ENCODE measurements around the gene EXOSC2. TPM values are rescaled to one million over a fixed set of nuclear protein-coding genes. Genes with fewer than 3 reads are reported as not detected.

The EXOSC2 gene
- total and polyA plus RNA-seq, 2 of the 13 experiments (the other 11 are each of a cell fraction or from before 2014, with no cell fraction given), result 27.5 to 63.8 TPM

GRCh38 chr9:130693426-130694191, at the start of gene EXOSC2 (continued):
- TF ChIP-seq, protein P1, sequence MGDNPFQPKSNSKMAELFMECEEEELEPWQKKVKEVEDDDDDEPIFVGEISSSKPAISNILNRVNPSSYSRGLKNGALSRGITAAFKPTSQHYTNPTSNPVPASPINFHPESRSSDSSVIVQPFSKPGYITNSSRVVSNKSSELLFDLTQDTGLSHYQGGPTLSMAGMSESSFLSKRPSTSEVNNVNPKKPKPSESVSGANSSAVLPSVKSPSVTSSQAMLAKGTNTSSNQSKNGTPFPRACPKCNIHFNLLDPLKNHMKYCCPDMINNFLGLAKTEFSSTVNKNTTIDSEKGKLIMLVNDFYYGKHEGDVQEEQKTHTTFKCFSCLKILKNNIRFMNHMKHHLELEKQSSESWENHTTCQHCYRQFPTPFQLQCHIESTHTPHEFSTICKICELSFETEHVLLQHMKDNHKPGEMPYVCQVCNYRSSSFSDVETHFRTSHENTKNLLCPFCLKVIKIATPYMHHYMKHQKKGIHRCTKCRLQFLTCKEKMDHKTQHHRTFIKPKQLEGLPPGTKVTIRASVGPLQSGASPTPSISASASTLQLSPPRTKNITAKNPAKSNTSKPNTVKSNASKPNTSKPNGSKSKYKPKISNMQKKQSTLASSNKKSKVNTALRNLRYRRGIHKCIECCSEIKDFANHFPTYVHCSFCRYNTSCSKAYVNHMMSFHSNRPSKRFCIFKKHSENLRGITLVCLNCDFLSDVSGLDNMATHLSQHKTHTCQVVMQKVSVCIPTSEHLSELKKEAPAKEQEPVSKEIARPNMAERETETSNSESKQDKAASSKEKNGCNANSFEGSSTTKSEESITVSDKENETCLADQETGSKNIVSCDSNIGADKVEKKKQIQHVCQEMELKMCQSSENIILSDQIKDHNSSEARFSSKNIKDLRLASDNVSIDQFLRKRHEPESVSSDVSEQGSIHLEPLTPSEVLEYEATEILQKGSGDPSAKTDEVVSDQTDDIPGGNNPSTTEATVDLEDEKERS (CRISPR knock-in tag; IDR thresholded peaks at IDR 0.05), result 0 out of 2 replicates have a peak, but pooled peaks have one; percentile 50
- TF ChIP-seq ZNF710 (CRISPR knock-in tag; IDR thresholded peaks at IDR 0.05; ENCODE audit: borderline replicate concordance) (no peak), FOXC1 (CRISPR knock-in tag; IDR thresholded peaks at IDR 0.05; ENCODE audit: borderline replicate concordance) (peak; percentile 87), ZXDC (CRISPR knock-in tag; IDR thresholded peaks at IDR 0.05) (no peak), ZBTB8A (CRISPR knock-in tag; IDR thresholded peaks at IDR 0.05; ENCODE audit: borderline replicate concordance, low read depth) (no peak), NFKB2 (CRISPR knock-in tag; IDR thresholded peaks at IDR 0.05; ENCODE audit: borderline replicate concordance) (peak; percentile 92; the same call in 1 of the 2 replicates), ZNF225 (CRISPR knock-in tag; IDR thresholded peaks at IDR 0.05) (peak; percentile 72; the same call in 1 of the 2 replicates), HOXA3 (CRISPR knock-in tag; IDR thresholded peaks at IDR 0.05) (peak; percentile 98), ARHGAP35 (CRISPR knock-in tag; IDR thresholded peaks at IDR 0.05; ENCODE audit: borderline replicate concordance) (peak; percentile 58; the same call in 1 of the 2 replicates), ISX (CRISPR knock-in tag; conservative IDR thresholded peaks at IDR 0.05) (peak; percentile 88; the same call in 1 of the 2 replicates), TP53 (CRISPR knock-in tag; conservative IDR thresholded peaks at IDR 0.05) (0 out of 2 replicates have a peak, but pooled peaks have one; percentile 82), NFE2 (CRISPR knock-in tag; IDR thresholded peaks at IDR 0.05) (no peak), MTA3 (CRISPR knock-in tag; IDR thresholded peaks at IDR 0.05) (no peak), NFRKB (IDR thresholded peaks at IDR 0.05) (no peak), CHD2 (IDR thresholded peaks at IDR 0.05; ENCODE audit: low read depth, low read length) (no peak)
- TF ChIP-seq, protein P2, sequence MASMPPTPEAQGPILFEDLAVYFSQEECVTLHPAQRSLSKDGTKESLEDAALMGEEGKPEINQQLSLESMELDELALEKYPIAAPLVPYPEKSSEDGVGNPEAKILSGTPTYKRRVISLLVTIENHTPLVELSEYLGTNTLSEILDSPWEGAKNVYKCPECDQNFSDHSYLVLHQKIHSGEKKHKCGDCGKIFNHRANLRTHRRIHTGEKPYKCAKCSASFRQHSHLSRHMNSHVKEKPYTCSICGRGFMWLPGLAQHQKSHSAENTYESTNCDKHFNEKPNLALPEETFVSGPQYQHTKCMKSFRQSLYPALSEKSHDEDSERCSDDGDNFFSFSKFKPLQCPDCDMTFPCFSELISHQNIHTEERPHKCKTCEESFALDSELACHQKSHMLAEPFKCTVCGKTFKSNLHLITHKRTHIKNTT (CRISPR knock-in tag; IDR thresholded peaks at IDR 0.05), result 0 out of 2 replicates have a peak, but pooled peaks have one; percentile 68
- TF ChIP-seq, protein P3, sequence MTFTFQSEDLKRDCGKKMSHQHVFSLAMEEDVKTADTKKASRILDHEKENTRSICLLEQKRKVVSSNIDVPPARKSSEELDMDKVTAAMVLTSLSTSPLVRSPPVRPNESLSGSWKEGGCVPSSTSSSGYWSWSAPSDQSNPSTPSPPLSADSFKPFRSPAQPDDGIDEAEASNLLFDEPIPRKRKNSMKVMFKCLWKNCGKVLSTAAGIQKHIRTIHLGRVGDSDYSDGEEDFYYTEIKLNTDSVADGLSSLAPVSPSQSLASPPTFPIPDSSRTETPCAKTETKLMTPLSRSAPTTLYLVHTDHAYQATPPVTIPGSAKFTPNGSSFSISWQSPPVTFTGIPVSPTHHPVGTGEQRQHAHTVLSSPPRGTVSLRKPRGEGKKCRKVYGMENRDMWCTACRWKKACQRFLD (CRISPR knock-in tag; IDR thresholded peaks at IDR 0.05; ENCODE audit: borderline replicate concordance), result peak; percentile 97
- TF ChIP-seq, protein P4, sequence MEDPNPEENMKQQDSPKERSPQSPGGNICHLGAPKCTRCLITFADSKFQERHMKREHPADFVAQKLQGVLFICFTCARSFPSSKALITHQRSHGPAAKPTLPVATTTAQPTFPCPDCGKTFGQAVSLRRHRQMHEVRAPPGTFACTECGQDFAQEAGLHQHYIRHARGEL (CRISPR knock-in tag; IDR thresholded peaks at IDR 0.05), result no peak
